Ascending aorta (tissue), 2 donors: ENCODE measurements around the gene RSPO1. TPM values are rescaled to one million over a fixed set of nuclear protein-coding genes. Genes with fewer than 3 reads are reported as not detected.

Experiments used
- DNase-seq, 2 donors: peaks; one replicate each; pipeline ENCODE4 v3.0.0-alpha.2; 2019; ENCODE audit warnings: low spot score in 2 of 2
- H3K27ac ChIP-seq, 2 donors: fragments of 200-600 bp; sonication (generic); one replicate each; pipeline ENCODE4 v1.5.1; 2016 to 2017; ENCODE audit warnings: mild to moderate bottlenecking in 1 of 2
- H3K27me3 ChIP-seq: fragments of 200-600 bp; sonication (generic); one replicate; pipeline ENCODE4 v1.5.1; 2017
- H3K36me3 ChIP-seq, 2 donors: fragments of 200-600 bp; sonication (generic); one replicate each; pipeline ENCODE4 v1.5.1; 2016
- H3K4me1 ChIP-seq, 2 donors: fragments of 200-600 bp; sonication (generic); one replicate each; pipeline ENCODE4 v1.5.1; 2016 to 2017; ENCODE audit warnings: mild to moderate bottlenecking in 1 of 2
- H3K4me3 ChIP-seq, 2 donors: fragments of 200-600 bp; sonication (generic); one replicate each; pipeline ENCODE4 v1.5.1; 2016 to 2017; ENCODE audit warnings: mild to moderate bottlenecking in 1 of 2
- H3K9me3 ChIP-seq, 2 donors: fragments of 200-600 bp; sonication (generic); one replicate each; pipeline ENCODE4 v1.5.1; 2016
- CTCF ChIP-seq, 3 experiments: fragments of 200-600 bp in 2 of 3; fragments of 450-650 bp in 1 of 3; sonication (generic) in 2 of 3; IDR thresholded peaks; one replicate each; pipeline ENCODE4 v1.5.1; 2016 to 2019; ENCODE audit warnings: antibody characterized with exemption in 3 of 3, mild to moderate bottlenecking in 1 of 3, moderate library complexity in 1 of 3
- intact Hi-C: fragments of 100-400 bp; cut with DNase I; formaldehyde crosslinking; loops from one replicate; pipeline ENCODE4 v1.15.1; 2023
- total RNA-seq: library from RNA; depleted of rRNA; stranded (reverse); fragments of >200 nt; gene quantifications from one replicate; pipeline ENCODE4 v1.1.0, GENCODE V29; 2016

RSPO1 gene
- total RNA-seq, 1 donor from 2014 or later: not detected

GRCh38 chr1:37614105-37614504 is 20.6 kb downstream of the RSPO1 start:
- intact Hi-C loops: no loop called here
- H3K27me3 ChIP-seq: no peaks in the 10 kb centered on the region

GRCh38 chr1:37612186-37612585 is 22.5 kb downstream of the RSPO1 start:
- no peak for DNase-seq
- no peak for TF ChIP-seq CTCF (IDR thresholded peaks at IDR 0.05)
- H3K27me3 ChIP-seq: no peaks in the 10 kb centered on the region
- no peak overlapping the region for H3K4me3 ChIP-seq
- H3K4me1 ChIP-seq: no peaks in the 10 kb centered on the region
- no peak overlapping the region for H3K27ac ChIP-seq
- H3K36me3 ChIP-seq: no peaks in the 10 kb centered on the region
- intact Hi-C loops: no loop called here
- no peaks in the 10 kb centered on the region for H3K9me3 ChIP-seq

More at GRCh38 chr1:37614105-37614504, 20.6 kb downstream of the RSPO1 start:
- no peak overlapping the region for H3K4me3 ChIP-seq
- DNase-seq: no peak
- TF ChIP-seq CTCF (IDR thresholded peaks at IDR 0.05): no peak
- no peaks in the 10 kb centered on the region for H3K9me3 ChIP-seq
- H3K27ac ChIP-seq: no peak overlapping the region
- no peaks in the 10 kb centered on the region for H3K36me3 ChIP-seq
- H3K4me1 ChIP-seq: no peaks in the 10 kb centered on the region

- no peak for TF ChIP-seq CTCF (IDR thresholded peaks at IDR 0.05)
- Histone ChIP-seq H3K27ac (no peak overlapping the region), H3K9me3 (no peaks in the 10 kb centered on the region), H3K4me1 (no peaks in the 10 kb centered on the region), H3K4me3 (no peak overlapping the region), H3K36me3 (no peaks in the 10 kb centered on the region), H3K27me3 (no peaks in the 10 kb centered on the region)
- DNase-seq: peak in 1 of 2 donors; percentile 5
- intact Hi-C loops: no loop called here
Measured at GRCh38 chr1:37609994-37610393, 24.7 kb downstream of the RSPO1 start.

GRCh38 chr1:37609002-37609401 is 25.7 kb downstream of the RSPO1 start:
- no peaks in the 10 kb centered on the region for H3K9me3 ChIP-seq
- TF ChIP-seq CTCF (IDR thresholded peaks at IDR 0.05): no peak
- intact Hi-C loops: no loop called here
- H3K4me3 ChIP-seq: no peak overlapping the region
- DNase-seq: no peak
- no peaks in the 10 kb centered on the region for H3K36me3 ChIP-seq
- no peaks in the 10 kb centered on the region for H3K4me1 ChIP-seq
- no peaks in the 10 kb centered on the region for H3K27me3 ChIP-seq
- H3K27ac ChIP-seq: no peak overlapping the region

- TF ChIP-seq CTCF (IDR thresholded peaks at IDR 0.05): no peak
- Histone ChIP-seq H3K4me1 (no peaks in the 10 kb centered on the region), H3K9me3 (no peaks in the 10 kb centered on the region), H3K4me3 (no peak overlapping the region), H3K27me3 (no peaks in the 10 kb centered on the region), H3K36me3 (no peaks in the 10 kb centered on the region), H3K27ac (no peak overlapping the region)
- intact Hi-C loops: no loop called here
- no peak for DNase-seq
Measured at GRCh38 chr1:37606481-37607263, 28.0 kb downstream of the RSPO1 start.
